K562 (cell line): ENCODE results near the gene ARF4. TPM values are rescaled to one million over a fixed set of nuclear protein-coding genes. Genes with fewer than 3 reads are reported as not detected.
A peak's percentile ranks its signal among the peaks of the same experiment; 100 is the strongest.

Experiments
- BRD4 ChIP-seq: fragments of 200-600 bp; sonication (generic); IDR thresholded peaks from 2 replicates; pipeline ENCODE4 v1.6.1; 2017; ENCODE audit warnings: inconsistent platforms
- CBFA2T2 ChIP-seq: fragments of 450-650 bp; conservative IDR thresholded peaks from 2 replicates; pipeline ENCODE4 v1.6.1; 2017; ENCODE audit warnings: mild to moderate bottlenecking
- CBX1 ChIP-seq: sonication (generic); IDR thresholded peaks from 2 replicates; pipeline ENCODE4 v1.6.1; 2016; ENCODE audit warnings: antibody characterized with exemption, low read depth, mild to moderate bottlenecking
- CHD1 ChIP-seq: fragments of 200-600 bp; sonication (generic); IDR thresholded peaks from one replicate; pipeline ENCODE4 v1.6.1; 2012; ENCODE audit warnings: mild to moderate bottlenecking, moderate library complexity, low read length, inconsistent platforms
- CREM ChIP-seq: IDR thresholded peaks from 2 replicates; pipeline ENCODE4 v1.6.1; 2014; ENCODE audit warnings: antibody characterized with exemption, low read depth
- ESRRA ChIP-seq: fragments of 450-650 bp; IDR thresholded peaks from 2 replicates; pipeline ENCODE4 v1.6.1; 2014; ENCODE audit warnings: low read depth, mild to moderate bottlenecking, moderate library complexity, borderline replicate concordance
- EZH2 ChIP-seq: IDR thresholded peaks from 2 replicates; pipeline ENCODE4 v1.6.1; 2012; ENCODE audit warnings: low read depth, mild to moderate bottlenecking, inconsistent platforms, low read length, borderline replicate concordance
- JUND ChIP-seq, 2 experiments: IDR thresholded peaks; 2 replicates in 1 of 2; 3 replicates in 1 of 2; pipeline ENCODE4 v1.6.1; 2011; ENCODE audit warnings: borderline replicate concordance in 2 of 2, low read depth in 2 of 2, low read length in 2 of 2, improper control_type of control experiment in 1 of 2, missing biosample characterization in 1 of 2, missing genetic modification characterization in 1 of 2, missing genetic modification reagents in 1 of 2
- KAT7 ChIP-seq: sonication (generic); formaldehyde crosslinking; IDR thresholded peaks from 2 replicates; pipeline ENCODE4 v1.8.0; 2022; ENCODE audit warnings: missing genetic modification reagents, mild to moderate bottlenecking, borderline replicate concordance
- KHSRP ChIP-seq: fragments of 450-650 bp; IDR thresholded peaks from 2 replicates; pipeline ENCODE4 v1.6.1; 2017
- MCM7 ChIP-seq, 2 experiments: fragments of 450-650 bp; IDR thresholded peaks; 2 replicates each; pipeline ENCODE4 v1.6.1; 2016 to 2018
- NFE2L1 ChIP-seq: fragments of 450-650 bp; IDR thresholded peaks from 2 replicates; pipeline ENCODE4 v1.6.1; 2016; ENCODE audit warnings: missing genetic modification characterization, low read depth, mild to moderate bottlenecking, missing compliant biosample characterization, moderate library complexity, borderline replicate concordance
- PYGO2 ChIP-seq: fragments of 450-650 bp; IDR thresholded peaks from 2 replicates; pipeline ENCODE4 v1.6.1; 2016; ENCODE audit warnings: mild to moderate bottlenecking, missing genetic modification characterization, moderate library complexity, missing compliant biosample characterization
- RNF2 ChIP-seq: sonication (generic); IDR thresholded peaks from 2 replicates; pipeline ENCODE4 v1.6.1; 2016
- SMAD3 ChIP-seq: fragments of 450-650 bp; formaldehyde crosslinking; conservative IDR thresholded peaks from 2 replicates; pipeline ENCODE4 v1.4.0; 2020; ENCODE audit warnings: mild to moderate bottlenecking
- SMC3 ChIP-seq: conservative IDR thresholded peaks from 2 replicates; pipeline ENCODE4 v1.6.1; 2011; ENCODE audit warnings: low read depth, low read length, improper control_type of control experiment; ENCODE audit not compliant: insufficient read depth
- SP1 ChIP-seq: sonication (generic); formaldehyde crosslinking; IDR thresholded peaks from 2 replicates; pipeline ENCODE4 v1.8.1; 2022; ENCODE audit warnings: mild to moderate bottlenecking, missing genetic modification reagents
- ZC3H4 ChIP-seq: sonication (generic); formaldehyde crosslinking; IDR thresholded peaks from 2 replicates; pipeline ENCODE4 v1.9.0; 2021; ENCODE audit warnings: missing genetic modification reagents, borderline replicate concordance
- ZNF124 ChIP-seq: sonication (generic); formaldehyde crosslinking; IDR thresholded peaks from 2 replicates; pipeline ENCODE4 v1.8.1; 2022; ENCODE audit warnings: missing genetic modification reagents
- ZNF146 ChIP-seq: IDR thresholded peaks from one replicate; pipeline ENCODE4 v1.6.1; 2018; ENCODE audit warnings: missing compliant biosample characterization; ENCODE audit not compliant: unreplicated experiment
- ZNF316 ChIP-seq: fragments of 450-650 bp; IDR thresholded peaks from 2 replicates; pipeline ENCODE4 v1.6.1; 2016
- ZNF583 ChIP-seq: fragments of 250-450 bp; sonication (Bioruptor Pico); IDR thresholded peaks from 2 replicates; pipeline ENCODE4 v1.4.0; 2020
- polyA plus RNA-seq, 8 experiments: library from polyadenylated mRNA; depleted of rRNA in 4 of 8; stranded (reverse) in 5 of 8; unstranded in 3 of 8; fragments of >200 nt; fragmentation: Nextera tagmentation in 2 of 8; fragmentation: Illumina TruSeq in 1 of 8; extraction: Ambion mirVana in 2 of 8; extraction: Trizol in 1 of 8; gene quantifications; 2 replicates each; pipeline versions ENCODE4 v1.2.1 to v1.2.3, GENCODE V29; 2011 to 2014; ENCODE audit warnings: inconsistent platforms in 1 of 8, missing spikeins in 1 of 8
- total RNA-seq, 7 experiments: library from RNA; depleted of rRNA in 6 of 7; stranded (reverse); fragments of >200 nt in 6 of 7; fragmentation: Illumina TruSeq in 2 of 7; extraction: Trizol in 2 of 7; gene quantifications; 2 replicates each; pipeline versions ENCODE4 v1.2.1 to v1.2.3, GENCODE V29; 2011 to 2021; ENCODE audit warnings: low replicate concordance in 1 of 7
- TF ChIP-seq, protein P1 (sequence below): fragments of 450-650 bp; IDR thresholded peaks from 2 replicates; pipeline ENCODE4 v1.6.1; 2016; ENCODE audit warnings: low read depth

The ARF4 gene
- total and polyA plus RNA-seq, 9 of the 15 experiments (the other 6 are each of a cell fraction or from before 2014, with no cell fraction given) = 41.1 to 273 (median 83.8) TPM

DNA sequence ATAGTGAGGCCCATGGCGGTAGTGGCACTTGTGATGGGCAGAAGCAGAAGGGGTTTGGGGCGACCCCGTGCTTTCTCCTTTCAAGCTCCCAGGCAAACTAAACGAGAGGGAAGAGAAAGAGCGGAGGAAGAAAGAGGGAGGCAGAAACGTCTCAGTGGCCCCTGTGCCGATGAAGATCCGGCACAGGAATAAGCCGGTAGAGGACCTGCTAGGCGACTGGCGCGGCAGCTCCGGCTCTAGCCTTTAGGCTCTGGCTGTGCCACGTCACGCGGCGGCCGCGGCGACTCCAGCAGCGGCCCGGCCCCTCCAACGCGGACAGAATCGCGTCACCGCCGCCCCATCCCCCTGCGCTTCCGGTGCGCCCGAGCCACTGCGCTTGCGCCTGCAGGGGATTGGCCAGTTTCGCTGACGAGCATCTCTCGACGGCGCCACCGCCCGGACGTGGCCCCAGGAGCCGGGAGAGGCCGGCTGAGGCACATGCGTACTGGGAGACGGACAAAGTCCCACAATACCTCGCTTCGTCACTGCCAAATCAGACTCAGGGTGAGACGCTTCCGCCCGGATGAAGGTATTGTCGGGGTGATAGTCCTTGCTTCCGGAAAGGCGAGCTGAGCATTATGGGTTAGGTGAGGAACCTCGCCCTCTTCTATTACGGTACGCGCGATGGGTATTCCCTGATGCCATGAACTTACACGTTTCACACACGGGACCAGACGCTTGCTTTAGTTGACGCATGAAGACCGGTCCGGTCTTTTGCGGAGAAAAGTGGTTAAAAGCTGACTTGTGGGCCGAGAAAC is at the start of gene ARF4 (continued):
- TF ChIP-seq NFE2L1 (tag) (no peak), ESRRA (peak; percentile 24; the same call in 1 of the 2 replicates), KHSRP (0 out of 2 replicates have a peak, but pooled peaks have one; percentile 15), JUND (IDR thresholded peaks at IDR 0.05; ENCODE audit: borderline replicate concordance, low read depth, low read length) (peak; percentile 68), JUND (tag; IDR thresholded peaks at IDR 0.05; ENCODE audit: borderline replicate concordance, low read depth, low read length) (no peak; the same call in 2 of the 3 replicates), RNF2 (peak; percentile 51), MCM7 (IDR thresholded peaks at IDR 0.05) (no peak), BRD4 (no peak), ZNF146 (CRISPR knock-in tag) (no peak), ZNF316 (peak; percentile 62), SMAD3 (CRISPR knock-in tag) (no peak), ZC3H4 (0 out of 2 replicates have a peak, but pooled peaks have one; percentile 12), ZNF583 (no peak), CHD1 (no peak), CBFA2T2 (no peak), CREM (peak; percentile 98), EZH2 (no peak), SP1 (CRISPR knock-in tag) (peak; percentile 56; the same call in 1 of the 2 replicates), CBX1 (0 out of 2 replicates have a peak, but pooled peaks have one; percentile 47), SMC3 (no peak), KAT7 (CRISPR knock-in tag) (peak; percentile 92; the same call in 1 of the 2 replicates), PYGO2 (tag) (peak; percentile 76), ZNF124 (no peak)
- TF ChIP-seq, protein P1, sequence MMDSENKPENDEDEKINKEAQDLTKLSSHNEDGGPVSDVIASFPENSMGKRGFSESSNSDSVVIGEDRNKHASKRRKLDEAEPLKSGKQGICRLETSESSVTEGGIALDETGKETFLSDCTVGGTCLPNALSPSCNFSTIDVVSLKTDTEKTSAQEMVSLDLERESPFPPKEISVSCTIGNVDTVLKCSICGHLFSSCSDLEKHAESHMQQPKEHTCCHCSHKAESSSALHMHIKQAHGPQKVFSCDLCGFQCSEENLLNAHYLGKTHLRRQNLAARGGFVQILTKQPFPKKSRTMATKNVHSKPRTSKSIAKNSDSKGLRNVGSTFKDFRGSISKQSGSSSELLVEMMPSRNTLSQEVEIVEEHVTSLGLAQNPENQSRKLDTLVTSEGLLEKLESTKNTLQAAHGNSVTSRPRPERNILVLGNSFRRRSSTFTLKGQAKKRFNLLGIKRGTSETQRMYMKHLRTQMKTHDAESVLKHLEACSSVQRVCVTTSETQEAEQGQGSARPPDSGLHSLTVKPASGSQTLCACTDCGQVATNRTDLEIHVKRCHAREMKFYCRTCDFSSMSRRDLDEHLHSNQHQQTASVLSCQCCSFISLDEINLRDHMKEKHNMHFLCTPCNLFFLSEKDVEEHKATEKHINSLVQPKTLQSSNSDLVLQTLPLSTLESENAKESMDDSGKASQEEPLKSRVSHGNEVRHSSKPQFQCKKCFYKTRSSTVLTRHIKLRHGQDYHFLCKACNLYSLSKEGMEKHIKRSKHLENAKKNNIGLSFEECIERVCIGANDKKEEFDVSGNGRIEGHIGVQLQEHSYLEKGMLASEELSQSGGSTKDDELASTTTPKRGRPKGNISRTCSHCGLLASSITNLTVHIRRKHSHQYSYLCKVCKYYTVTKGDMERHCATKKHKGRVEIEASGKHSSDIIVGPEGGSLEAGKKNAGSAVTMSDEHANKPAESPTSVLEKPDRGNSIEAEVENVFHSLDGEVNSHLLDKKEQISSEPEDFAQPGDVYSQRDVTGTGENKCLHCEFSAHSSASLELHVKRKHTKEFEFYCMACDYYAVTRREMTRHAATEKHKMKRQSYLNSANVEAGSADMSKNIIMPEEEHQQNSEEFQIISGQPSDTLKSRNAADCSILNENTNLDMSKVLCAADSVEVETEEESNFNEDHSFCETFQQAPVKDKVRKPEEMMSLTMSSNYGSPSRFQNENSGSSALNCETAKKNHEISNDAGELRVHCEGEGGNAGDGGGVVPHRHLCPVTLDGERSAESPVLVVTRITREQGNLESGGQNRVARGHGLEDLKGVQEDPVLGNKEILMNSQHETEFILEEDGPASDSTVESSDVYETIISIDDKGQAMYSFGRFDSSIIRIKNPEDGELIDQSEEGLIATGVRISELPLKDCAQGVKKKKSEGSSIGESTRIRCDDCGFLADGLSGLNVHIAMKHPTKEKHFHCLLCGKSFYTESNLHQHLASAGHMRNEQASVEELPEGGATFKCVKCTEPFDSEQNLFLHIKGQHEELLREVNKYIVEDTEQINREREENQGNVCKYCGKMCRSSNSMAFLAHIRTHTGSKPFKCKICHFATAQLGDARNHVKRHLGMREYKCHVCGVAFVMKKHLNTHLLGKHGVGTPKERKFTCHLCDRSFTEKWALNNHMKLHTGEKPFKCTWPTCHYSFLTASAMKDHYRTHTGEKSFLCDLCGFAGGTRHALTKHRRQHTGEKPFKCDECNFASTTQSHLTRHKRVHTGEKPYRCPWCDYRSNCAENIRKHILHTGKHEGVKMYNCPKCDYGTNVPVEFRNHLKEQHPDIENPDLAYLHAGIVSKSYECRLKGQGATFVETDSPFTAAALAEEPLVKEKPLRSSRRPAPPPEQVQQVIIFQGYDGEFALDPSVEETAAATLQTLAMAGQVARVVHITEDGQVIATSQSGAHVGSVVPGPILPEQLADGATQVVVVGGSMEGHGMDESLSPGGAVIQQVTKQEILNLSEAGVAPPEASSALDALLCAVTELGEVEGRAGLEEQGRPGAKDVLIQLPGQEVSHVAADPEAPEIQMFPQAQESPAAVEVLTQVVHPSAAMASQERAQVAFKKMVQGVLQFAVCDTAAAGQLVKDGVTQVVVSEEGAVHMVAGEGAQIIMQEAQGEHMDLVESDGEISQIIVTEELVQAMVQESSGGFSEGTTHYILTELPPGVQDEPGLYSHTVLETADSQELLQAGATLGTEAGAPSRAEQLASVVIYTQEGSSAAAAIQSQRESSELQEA = peak; percentile 76
